Stomach smooth muscle (tissue), 2 donors: ENCODE data around the gene PPP1R1A.
A peak's percentile ranks its signal among the peaks of the same experiment; 100 is the strongest.

Source experiments
- H3K27ac ChIP-seq: one replicate; pipeline ENCODE4 v1.7.0; 2013; ENCODE audit warnings: mild to moderate bottlenecking, low read length, inconsistent platforms
- H3K27me3 ChIP-seq, 2 donors: one replicate each; pipeline ENCODE4 v1.7.0; 2013; ENCODE audit warnings: low read length in 2 of 2; ENCODE audit not compliant: insufficient read depth in 2 of 2, control insufficient read depth in 1 of 2
- H3K36me3 ChIP-seq, 2 donors: one replicate each; pipeline ENCODE4 v1.7.0; 2013; ENCODE audit warnings: low read length in 2 of 2; ENCODE audit not compliant: control insufficient read depth in 2 of 2, insufficient read depth in 2 of 2
- H3K4me1 ChIP-seq: one replicate; pipeline ENCODE4 v1.7.0; 2013; ENCODE audit warnings: low read length; ENCODE audit not compliant: control insufficient read depth, insufficient read depth
- H3K4me3 ChIP-seq, 2 donors: one replicate each; pipeline ENCODE4 v1.7.0; 2013; ENCODE audit warnings: low read length in 2 of 2
- H3K9ac ChIP-seq, 2 donors: one replicate each; pipeline ENCODE4 v1.7.0; 2013; ENCODE audit warnings: low read length in 2 of 2, mild to moderate bottlenecking in 1 of 2
- H3K9me3 ChIP-seq, 2 donors: one replicate each; pipeline ENCODE4 v1.7.0; 2013; ENCODE audit warnings: low read length in 2 of 2; ENCODE audit not compliant: control insufficient read depth in 2 of 2
- donor health status: healthy.
- donor health status: Pancreatic carcinoma.

PPP1R1A gene

DNA sequence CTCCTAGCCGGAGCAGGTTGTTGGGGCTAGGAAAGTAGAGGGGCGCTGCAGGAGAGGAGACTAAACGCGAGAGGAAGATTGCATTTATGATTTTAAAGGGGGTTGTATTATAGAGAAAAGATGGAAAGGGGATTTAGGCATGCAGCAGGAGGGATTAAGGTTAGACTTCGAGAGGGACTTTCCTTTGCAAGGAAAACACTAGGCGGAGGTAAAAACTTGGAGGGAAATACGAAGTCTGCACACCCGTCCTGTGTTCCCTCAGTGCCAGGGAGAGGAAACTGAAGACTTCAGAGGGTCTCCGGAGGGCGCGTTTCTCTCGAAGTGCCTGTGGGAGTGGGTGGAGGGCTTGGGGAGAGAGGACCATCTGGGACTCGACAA, 420 bp upstream of the PPP1R1A start:
- Histone ChIP-seq H3K27ac (peak overlapping the region; percentile 82), H3K4me3 (peak overlapping the region; percentile 48 to 66), H3K36me3 (peaks cover 0 to 2% of the 10 kb centered on the region in 2 donors), H3K9ac (peak overlapping the region; percentile 27 to 36), H3K27me3 (no peaks in the 10 kb centered on the region), H3K4me1 (peaks cover 65% of the 10 kb centered on the region), H3K9me3 (no peaks in the 10 kb centered on the region)

DNA sequence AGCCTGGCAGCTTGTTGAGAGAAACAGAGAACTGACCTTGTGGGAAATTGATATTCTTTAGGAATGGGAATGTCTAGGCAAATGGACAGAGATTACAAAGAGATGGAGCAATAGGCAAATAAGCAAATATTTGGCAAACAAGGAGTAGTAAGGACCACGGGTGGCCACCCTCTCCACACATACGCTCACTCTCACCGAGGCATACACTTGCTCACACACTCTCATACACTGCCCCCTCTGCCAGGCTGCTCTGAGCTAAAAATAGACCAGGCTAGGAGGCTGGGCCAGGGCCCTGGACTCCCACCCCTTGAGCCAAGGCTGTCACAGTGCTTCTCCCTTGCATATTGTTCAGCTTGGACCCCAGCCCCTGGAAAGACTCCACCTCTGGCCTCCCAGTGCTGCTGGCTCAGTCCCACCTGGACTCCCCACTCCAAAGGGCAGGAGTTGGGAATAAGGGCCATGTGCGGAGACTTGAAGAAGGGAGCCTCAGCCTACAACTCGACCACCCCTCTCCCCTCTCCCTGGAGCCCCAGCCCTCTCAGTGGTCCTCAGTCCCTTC, 1.1 kb downstream of the PPP1R1A start:
- Histone ChIP-seq H3K27me3 (no peaks in the 10 kb centered on the region), H3K36me3 (peaks cover 3 to 6% of the 10 kb centered on the region in 2 donors), H3K4me3 (peak overlapping the region; percentile 82 to 89), H3K27ac (peak overlapping the region; percentile 60), H3K9me3 (no peaks in the 10 kb centered on the region), H3K4me1 (peaks cover 65% of the 10 kb centered on the region), H3K9ac (peak overlapping the region; percentile 68 to 73)

- Histone ChIP-seq H3K27ac (peak overlapping the region; percentile 37), H3K4me3 (peak overlapping the region; percentile 82 to 89), H3K36me3 (peaks cover 3 to 10% of the 10 kb centered on the region in 2 donors), H3K9ac (peak overlapping the region; percentile 4 to 29), H3K9me3 (no peaks in the 10 kb centered on the region), H3K4me1 (peaks cover 59% of the 10 kb centered on the region), H3K27me3 (no peaks in the 10 kb centered on the region)
These were observed 1.8 kb downstream of the PPP1R1A start for GRCh38 chr12:54586620-54587019.

DNA sequence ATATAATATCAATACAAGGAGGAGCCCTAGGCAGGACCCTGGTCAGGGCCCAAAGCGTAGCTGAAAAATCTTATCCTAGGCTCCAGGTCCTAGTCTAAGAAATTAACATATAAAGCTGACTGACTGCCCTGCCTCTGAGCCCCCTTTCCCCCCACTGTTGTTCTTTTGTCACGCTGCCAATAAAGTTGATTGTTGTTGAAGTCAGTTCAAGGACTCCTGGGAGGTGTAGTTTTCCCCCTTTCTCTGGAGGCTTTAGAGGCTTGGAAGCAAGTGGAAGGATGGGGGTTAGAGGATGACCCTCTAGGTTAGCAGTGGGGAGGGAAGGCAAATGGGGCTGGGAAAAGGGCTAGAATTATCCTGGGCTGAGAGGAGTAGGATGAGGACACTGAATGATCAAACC, 3.2 kb downstream of the PPP1R1A start:
- Histone ChIP-seq H3K9me3 (no peaks in the 10 kb centered on the region), H3K4me1 (peaks cover 46% of the 10 kb centered on the region), H3K36me3 (peaks cover 3 to 10% of the 10 kb centered on the region in 2 donors), H3K4me3 (no peak overlapping the region), H3K27me3 (no peaks in the 10 kb centered on the region), H3K27ac (no peak overlapping the region), H3K9ac (no peak overlapping the region)

DNA sequence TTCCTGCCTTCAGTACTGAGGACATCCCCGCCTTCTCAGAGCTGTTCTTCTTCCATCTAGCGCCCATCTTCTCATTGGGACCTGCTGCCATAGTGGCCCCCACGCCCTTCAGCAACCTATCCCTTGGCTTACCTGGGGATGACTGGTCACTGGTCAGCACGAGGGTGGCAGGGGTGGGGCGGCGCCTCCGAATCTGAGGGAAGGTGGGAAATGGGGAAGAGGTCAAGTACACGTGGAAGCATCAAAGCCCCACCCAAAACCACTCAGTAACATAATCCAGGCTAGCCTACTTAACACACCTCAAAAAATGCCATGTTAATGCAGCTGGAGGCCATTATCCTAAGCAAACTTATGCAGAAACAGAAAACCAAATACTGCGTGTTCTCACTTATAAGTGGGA, 4.3 kb downstream of the PPP1R1A start:
- Histone ChIP-seq H3K4me3 (no peak overlapping the region), H3K27me3 (no peaks in the 10 kb centered on the region), H3K27ac (no peak overlapping the region)

GRCh38 chr12:54583726-54584125, 4.7 kb downstream of the PPP1R1A start:
- Histone ChIP-seq H3K9ac (no peak overlapping the region), H3K4me1 (peaks cover 42% of the 10 kb centered on the region), H3K27ac (no peak overlapping the region), H3K4me3 (no peak overlapping the region), H3K9me3 (no peaks in the 10 kb centered on the region), H3K27me3 (no peaks in the 10 kb centered on the region), H3K36me3 (peaks cover 3 to 12% of the 10 kb centered on the region in 2 donors)

More for the DNA sequence above, 4.3 kb downstream of the PPP1R1A start:
- H3K4me1 ChIP-seq = peaks cover 46% of the 10 kb centered on the region
- H3K9me3 ChIP-seq = no peaks in the 10 kb centered on the region
- no peak overlapping the region for H3K9ac ChIP-seq
- H3K36me3 ChIP-seq = peaks cover 3 to 10% of the 10 kb centered on the region in 2 donors

GRCh38 chr12:54581412-54581811, 7.0 kb downstream of the PPP1R1A start:
- Histone ChIP-seq H3K9ac (no peak overlapping the region), H3K27ac (no peak overlapping the region), H3K36me3 (peaks cover 3 to 16% of the 10 kb centered on the region in 2 donors)

DNA sequence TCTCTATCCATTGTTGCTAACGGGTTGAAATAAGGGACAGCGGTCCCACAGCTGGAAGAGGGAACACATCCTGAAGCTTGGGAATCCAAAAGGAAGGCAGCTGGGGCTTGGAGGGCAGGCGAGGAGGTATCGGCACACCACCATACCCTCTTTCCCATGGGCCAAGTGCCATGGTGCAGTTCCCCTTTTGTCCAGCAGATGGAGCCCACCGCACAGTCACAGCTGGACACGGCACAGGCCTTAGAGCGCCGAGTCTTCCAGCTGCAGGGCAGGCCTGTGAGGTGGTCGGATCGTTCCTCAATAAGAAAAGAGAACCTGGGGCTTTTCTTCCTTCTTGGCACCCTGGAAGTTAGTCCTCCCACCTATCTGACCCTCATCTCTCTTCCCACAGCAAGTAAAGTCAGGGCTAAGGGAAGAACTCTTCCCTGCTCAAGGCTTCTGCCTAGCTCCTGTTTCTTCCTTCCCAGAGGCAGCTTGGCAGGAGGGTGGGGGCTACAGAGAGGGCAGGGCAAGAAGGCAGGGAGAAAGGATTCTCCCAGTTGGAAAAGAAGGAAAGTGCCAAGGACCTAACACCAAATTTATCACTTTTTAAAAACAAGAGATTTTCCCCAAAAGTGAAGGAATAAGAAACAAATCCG, 8.6 kb downstream of the PPP1R1A start:
- Histone ChIP-seq H3K9me3 (no peaks in the 10 kb centered on the region), H3K4me3 (no peak overlapping the region), H3K27me3 (no peaks in the 10 kb centered on the region), H3K4me1 (peaks cover 10% of the 10 kb centered on the region), H3K27ac (no peak overlapping the region), H3K9ac (peak overlapping the region; percentile 22 to 31), H3K36me3 (peaks cover 3 to 15% of the 10 kb centered on the region in 2 donors)

More at GRCh38 chr12:54581412-54581811, 7.0 kb downstream of the PPP1R1A start:
- H3K9me3 ChIP-seq = no peaks in the 10 kb centered on the region
- no peaks in the 10 kb centered on the region for H3K27me3 ChIP-seq
- peaks cover 26% of the 10 kb centered on the region for H3K4me1 ChIP-seq
- no peak overlapping the region for H3K4me3 ChIP-seq

- H3K9ac ChIP-seq = no peak overlapping the region
- H3K36me3 ChIP-seq = peaks cover 3 to 15% of the 10 kb centered on the region in 2 donors
- H3K9me3 ChIP-seq = no peaks in the 10 kb centered on the region
- no peak overlapping the region for H3K27ac ChIP-seq
- no peaks in the 10 kb centered on the region for H3K27me3 ChIP-seq
- H3K4me1 ChIP-seq = peaks cover 8% of the 10 kb centered on the region
- no peak overlapping the region for H3K4me3 ChIP-seq
These were observed 9.2 kb downstream of the PPP1R1A start for GRCh38 chr12:54579258-54579657.

DNA sequence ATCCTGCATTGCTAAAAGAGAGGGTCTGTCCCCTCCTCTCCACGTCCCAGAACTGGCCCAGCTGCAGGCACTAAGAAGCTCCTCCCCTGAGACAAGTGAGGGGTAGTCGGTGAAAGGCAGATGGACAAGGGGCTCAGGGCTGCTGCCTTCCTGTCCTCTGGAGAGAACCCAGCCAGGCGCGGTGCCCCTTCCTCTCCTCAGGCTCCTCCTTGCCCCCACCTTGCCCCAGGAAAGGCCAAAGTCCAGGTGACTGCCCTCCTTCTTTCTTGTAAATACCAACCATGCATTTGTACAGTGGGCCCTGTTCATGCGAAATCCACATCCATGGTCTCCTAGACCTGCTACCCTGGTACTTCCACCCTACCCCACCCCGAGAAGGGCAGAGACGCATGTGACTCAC, 9.7 kb downstream of the PPP1R1A start:
- Histone ChIP-seq H3K27me3 (no peaks in the 10 kb centered on the region), H3K9me3 (no peaks in the 10 kb centered on the region), H3K4me3 (no peak overlapping the region), H3K36me3 (peaks cover 3 to 15% of the 10 kb centered on the region in 2 donors), H3K4me1 (peaks cover 8% of the 10 kb centered on the region), H3K9ac (no peak overlapping the region), H3K27ac (no peak overlapping the region)

- no peak overlapping the region for H3K27ac ChIP-seq
- H3K9ac ChIP-seq = no peak overlapping the region
- H3K4me3 ChIP-seq = no peak overlapping the region
- peaks cover 0 to 3% of the 10 kb centered on the region in 2 donors for H3K27me3 ChIP-seq
- peaks cover 3 to 4% of the 10 kb centered on the region in 2 donors for H3K36me3 ChIP-seq
- H3K9me3 ChIP-seq = no peaks in the 10 kb centered on the region
- peaks cover 2% of the 10 kb centered on the region for H3K4me1 ChIP-seq
These were observed 15.6 kb downstream of the PPP1R1A start for GRCh38 chr12:54572881-54573280.
